HG03045 (cell line): ENCODE results near the gene TUBG2.

ENCODE experiments used
- ATAC-seq: cut with Tn5 transposase; IDR thresholded peaks from one replicate; pipeline ENCODE4 v1.9.1; 2021; ENCODE audit warnings: mild to moderate bottlenecking, moderate library complexity; ENCODE audit not compliant: unreplicated experiment

Gene TUBG2

GRCh38 chr17:42695500-42695899, 36.4 kb downstream of the TUBG2 start:
- ATAC-seq = no peak

GRCh38 chr17:42697108-42697811, 38.2 kb downstream of the TUBG2 start:
- no peak for ATAC-seq

GRCh38 chr17:42698736-42699414, 39.8 kb downstream of the TUBG2 start:
- no peak for ATAC-seq

GRCh38 chr17:42699415-42699740, 40.3 kb downstream of the TUBG2 start:
- no peak for ATAC-seq

GRCh38 chr17:42700586-42701289, 41.7 kb downstream of the TUBG2 start:
- no peak for ATAC-seq

- no peak for ATAC-seq
Observed at GRCh38 chr17:42702446-42702845, 43.4 kb downstream of the TUBG2 start.

GRCh38 chr17:42704490-42704836, 45.4 kb downstream of the TUBG2 start:
- no peak for ATAC-seq

- ATAC-seq = peak; percentile 66
Observed at GRCh38 chr17:42704837-42705494, 45.9 kb downstream of the TUBG2 start.

- no peak for ATAC-seq
Observed at GRCh38 chr17:42706732-42707131, 47.6 kb downstream of the TUBG2 start.

- no peak for ATAC-seq
Observed at GRCh38 chr17:42708588-42708987, 49.5 kb downstream of the TUBG2 start.

GRCh38 chr17:42709561-42709960, 50.5 kb downstream of the TUBG2 start:
- no peak for ATAC-seq
